ENCODE results near the gene PEX5L.

DNA sequence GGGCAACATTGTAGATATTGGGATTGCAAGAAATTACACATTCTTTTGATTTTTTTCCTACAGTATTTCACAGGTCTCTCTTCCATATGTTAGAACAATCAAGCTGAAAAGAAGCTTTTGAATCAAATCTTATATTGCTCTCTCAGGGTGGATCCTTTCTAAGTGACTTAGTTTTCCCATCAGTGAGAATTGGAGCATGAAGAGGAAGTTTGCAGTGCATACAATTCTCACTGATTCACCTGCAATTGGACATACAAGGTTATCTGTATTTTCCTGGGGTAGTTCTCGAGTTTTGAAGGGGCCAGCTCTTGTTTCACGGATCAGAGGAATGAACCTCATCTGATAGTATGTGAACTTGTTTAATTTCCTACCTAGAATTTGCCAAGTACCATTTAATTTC lies 150.8 kb downstream of the PEX5L start:
- TF ChIP-seq, protein P1, sequence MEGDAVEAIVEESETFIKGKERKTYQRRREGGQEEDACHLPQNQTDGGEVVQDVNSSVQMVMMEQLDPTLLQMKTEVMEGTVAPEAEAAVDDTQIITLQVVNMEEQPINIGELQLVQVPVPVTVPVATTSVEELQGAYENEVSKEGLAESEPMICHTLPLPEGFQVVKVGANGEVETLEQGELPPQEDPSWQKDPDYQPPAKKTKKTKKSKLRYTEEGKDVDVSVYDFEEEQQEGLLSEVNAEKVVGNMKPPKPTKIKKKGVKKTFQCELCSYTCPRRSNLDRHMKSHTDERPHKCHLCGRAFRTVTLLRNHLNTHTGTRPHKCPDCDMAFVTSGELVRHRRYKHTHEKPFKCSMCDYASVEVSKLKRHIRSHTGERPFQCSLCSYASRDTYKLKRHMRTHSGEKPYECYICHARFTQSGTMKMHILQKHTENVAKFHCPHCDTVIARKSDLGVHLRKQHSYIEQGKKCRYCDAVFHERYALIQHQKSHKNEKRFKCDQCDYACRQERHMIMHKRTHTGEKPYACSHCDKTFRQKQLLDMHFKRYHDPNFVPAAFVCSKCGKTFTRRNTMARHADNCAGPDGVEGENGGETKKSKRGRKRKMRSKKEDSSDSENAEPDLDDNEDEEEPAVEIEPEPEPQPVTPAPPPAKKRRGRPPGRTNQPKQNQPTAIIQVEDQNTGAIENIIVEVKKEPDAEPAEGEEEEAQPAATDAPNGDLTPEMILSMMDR (IDR thresholded peaks at IDR 0.05), result no peak
- no peak for TF ChIP-seq POLR2A (IDR thresholded peaks at IDR 0.05)

All from heart left ventricle (tissue), 13 donors.